A549 (cell line): ENCODE measurements around the gene NFIL3.

Experiments used
- CEBPB ChIP-seq, 2 experiments: fragments of >200 bp in 1 of 2; sonication (Bioruptor Twin) in 1 of 2; formaldehyde crosslinking in 1 of 2; IDR thresholded peaks; 2 replicates each; pipeline ENCODE4 v1.6.1; 2012 to 2016
- CHD2 ChIP-seq: fragments of 150-350 bp; IDR thresholded peaks from 2 replicates; pipeline ENCODE4 v1.6.1; 2014; ENCODE audit warnings: low read length; ENCODE audit not compliant: partially characterized antibody
- EP300 ChIP-seq, 2 experiments: fragments of >200 bp; sonication (Bioruptor Twin); formaldehyde crosslinking; IDR thresholded peaks; 2 replicates in 1 of 2; 3 replicates in 1 of 2; pipeline ENCODE4 v1.6.1; 2016 to 2017
- MYC ChIP-seq: IDR thresholded peaks from 2 replicates; pipeline ENCODE4 v1.6.1; 2012; ENCODE audit warnings: mild to moderate bottlenecking, inconsistent platforms, low read length, improper control_type of control experiment, borderline replicate concordance
- POLR2A ChIP-seq: IDR thresholded peaks from 2 replicates; pipeline ENCODE4 v1.6.1; 2012; ENCODE audit warnings: mild to moderate bottlenecking, low read length
- POLR2AphosphoS2 ChIP-seq: conservative IDR thresholded peaks from 2 replicates; pipeline ENCODE4 v1.6.1; 2012; ENCODE audit warnings: low read length, improper control_type of control experiment, inconsistent platforms
- SMC3 ChIP-seq: fragments of >200 bp; sonication (Bioruptor Twin); formaldehyde crosslinking; IDR thresholded peaks from 3 replicates; pipeline ENCODE4 v1.6.1; 2018; ENCODE audit warnings: inconsistent platforms
- ZFP36 ChIP-seq: fragments of 450-650 bp; IDR thresholded peaks from 2 replicates; pipeline ENCODE4 v1.6.1; 2014; ENCODE audit warnings: borderline replicate concordance; ENCODE audit not compliant: partially characterized antibody
- TF ChIP-seq, protein P1 (sequence below): fragments of >200 bp; sonication (Bioruptor Twin); formaldehyde crosslinking; IDR thresholded peaks from 3 replicates; pipeline ENCODE4 v1.5.1; 2016
- TF ChIP-seq, protein P2 (sequence below): fragments of 250-450 bp; sonication (Bioruptor Pico); IDR thresholded peaks from 2 replicates; pipeline ENCODE4 v1.5.0; 2021; ENCODE audit warnings: mild to moderate bottlenecking, moderate library complexity, borderline replicate concordance

GRCh38 chr9:91431485-91431884 is 7.9 kb upstream of the NFIL3 start:
- TF ChIP-seq, protein P1, sequence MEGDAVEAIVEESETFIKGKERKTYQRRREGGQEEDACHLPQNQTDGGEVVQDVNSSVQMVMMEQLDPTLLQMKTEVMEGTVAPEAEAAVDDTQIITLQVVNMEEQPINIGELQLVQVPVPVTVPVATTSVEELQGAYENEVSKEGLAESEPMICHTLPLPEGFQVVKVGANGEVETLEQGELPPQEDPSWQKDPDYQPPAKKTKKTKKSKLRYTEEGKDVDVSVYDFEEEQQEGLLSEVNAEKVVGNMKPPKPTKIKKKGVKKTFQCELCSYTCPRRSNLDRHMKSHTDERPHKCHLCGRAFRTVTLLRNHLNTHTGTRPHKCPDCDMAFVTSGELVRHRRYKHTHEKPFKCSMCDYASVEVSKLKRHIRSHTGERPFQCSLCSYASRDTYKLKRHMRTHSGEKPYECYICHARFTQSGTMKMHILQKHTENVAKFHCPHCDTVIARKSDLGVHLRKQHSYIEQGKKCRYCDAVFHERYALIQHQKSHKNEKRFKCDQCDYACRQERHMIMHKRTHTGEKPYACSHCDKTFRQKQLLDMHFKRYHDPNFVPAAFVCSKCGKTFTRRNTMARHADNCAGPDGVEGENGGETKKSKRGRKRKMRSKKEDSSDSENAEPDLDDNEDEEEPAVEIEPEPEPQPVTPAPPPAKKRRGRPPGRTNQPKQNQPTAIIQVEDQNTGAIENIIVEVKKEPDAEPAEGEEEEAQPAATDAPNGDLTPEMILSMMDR = no peak
- TF ChIP-seq, protein P2, sequence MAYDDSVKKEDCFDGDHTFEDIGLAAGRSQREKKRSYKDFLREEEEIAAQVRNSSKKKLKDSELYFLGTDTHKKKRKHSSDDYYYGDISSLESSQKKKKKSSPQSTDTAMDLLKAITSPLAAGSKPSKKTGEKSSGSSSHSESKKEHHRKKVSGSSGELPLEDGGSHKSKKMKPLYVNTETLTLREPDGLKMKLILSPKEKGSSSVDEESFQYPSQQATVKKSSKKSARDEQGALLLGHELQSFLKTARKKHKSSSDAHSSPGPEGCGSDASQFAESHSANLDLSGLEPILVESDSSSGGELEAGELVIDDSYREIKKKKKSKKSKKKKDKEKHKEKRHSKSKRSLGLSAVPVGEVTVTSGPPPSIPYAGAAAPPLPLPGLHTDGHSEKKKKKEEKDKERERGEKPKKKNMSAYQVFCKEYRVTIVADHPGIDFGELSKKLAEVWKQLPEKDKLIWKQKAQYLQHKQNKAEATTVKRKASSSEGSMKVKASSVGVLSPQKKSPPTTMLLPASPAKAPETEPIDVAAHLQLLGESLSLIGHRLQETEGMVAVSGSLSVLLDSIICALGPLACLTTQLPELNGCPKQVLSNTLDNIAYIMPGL (CRISPR knock-in tag) = no peak
- no peak for TF ChIP-seq SMC3
- no peak for TF ChIP-seq CHD2
- no peak for TF ChIP-seq MYC
- TF ChIP-seq POLR2A = no peak
- no peak for TF ChIP-seq ZFP36
- no peak for TF ChIP-seq EP300 (IDR thresholded peaks at IDR 0.05)
- no peak for TF ChIP-seq CEBPB (IDR thresholded peaks at IDR 0.05)
- TF ChIP-seq POLR2AphosphoS2 = no peak
